GM23338 (cell line): ENCODE results near the gene PIR. TPM values are rescaled to one million over a fixed set of nuclear protein-coding genes. Genes with fewer than 3 reads are reported as not detected.

Experiments
- ATAC-seq: fragments of 200-7000 bp; cut with Tn5 transposase; 3 replicates; pipeline ENCODE4 v1.9.1; 2020
- DNase-seq: peaks from one replicate; pipeline ENCODE4 v3.0.0-alpha.2; 2015; ENCODE audit warnings: low spot score
- H2AFZ ChIP-seq: fragments of 200-600 bp; sonication (generic); 2 replicates; pipeline ENCODE4 v1.8.0; 2016; ENCODE audit warnings: antibody characterized with exemption, mild to moderate bottlenecking, moderate library complexity
- H3F3A ChIP-seq: fragments of 200-600 bp; sonication (generic); replicated peaks from 2 replicates; pipeline ENCODE4 v1.8.0; 2017; ENCODE audit warnings: antibody characterized with exemption, mixed run types, low read depth
- H3K27ac ChIP-seq: fragments of 200-600 bp; sonication (generic); 2 replicates; pipeline ENCODE4 v1.6.1; 2016; ENCODE audit warnings: low read depth
- H3K27me3 ChIP-seq: fragments of 200-600 bp; sonication (generic); 2 replicates; pipeline ENCODE4 v1.8.0; 2016; ENCODE audit warnings: mild to moderate bottlenecking, mixed run types, moderate library complexity; ENCODE audit not compliant: insufficient read depth
- H3K36me3 ChIP-seq: fragments of 200-600 bp; sonication (generic); 2 replicates; pipeline ENCODE4 v1.8.0; 2016; ENCODE audit warnings: mild to moderate bottlenecking; ENCODE audit not compliant: insufficient read depth
- H3K4me1 ChIP-seq: fragments of 200-600 bp; sonication (generic); 2 replicates; pipeline ENCODE4 v1.8.0; 2016; ENCODE audit warnings: mild to moderate bottlenecking, moderate library complexity; ENCODE audit not compliant: insufficient read depth
- H3K4me2 ChIP-seq: fragments of 200-600 bp; sonication (generic); 2 replicates; pipeline ENCODE4 v1.7.1; 2017; ENCODE audit warnings: mixed run types
- H3K4me3 ChIP-seq: fragments of 200-600 bp; sonication (generic); 2 replicates; pipeline ENCODE4 v1.6.1; 2016; ENCODE audit warnings: mixed run types
- H3K79me2 ChIP-seq: fragments of 200-600 bp; sonication (generic); replicated peaks from 2 replicates; pipeline ENCODE4 v1.8.0; 2017; ENCODE audit warnings: mild to moderate bottlenecking; ENCODE audit not compliant: insufficient read depth
- H3K9me2 ChIP-seq: fragments of 200-600 bp; sonication (generic); 2 replicates; pipeline ENCODE4 v1.8.0; 2017; ENCODE audit not compliant: insufficient read depth
- H4K20me1 ChIP-seq: fragments of 200-600 bp; sonication (generic); replicated peaks from 2 replicates; pipeline ENCODE4 v1.8.0; 2017; ENCODE audit warnings: mild to moderate bottlenecking; ENCODE audit not compliant: insufficient read depth
- H3K27ac Mint-ChIP-seq: 2 replicates; pipeline ENCODE4 v1.8.0; 2020; ENCODE audit warnings: inconsistent platforms, mild to moderate bottlenecking, moderate library complexity, mixed read lengths
- H3K27me3 Mint-ChIP-seq: 3 replicates; pipeline ENCODE4 v1.8.0; 2022; ENCODE audit warnings: low read depth, mild to moderate bottlenecking, moderate library complexity, mixed read lengths, inconsistent platforms; ENCODE audit not compliant: insufficient read depth, poor library complexity
- H3K36me3 Mint-ChIP-seq: 3 replicates; pipeline ENCODE4 v1.8.0; 2021; ENCODE audit warnings: low read depth, mild to moderate bottlenecking, inconsistent platforms, moderate library complexity, mixed read lengths
- H3K4me1 Mint-ChIP-seq: 3 replicates; pipeline ENCODE4 v1.8.0; 2020; ENCODE audit warnings: mild to moderate bottlenecking, inconsistent platforms, mixed read lengths
- H3K4me3 Mint-ChIP-seq: 3 replicates; pipeline ENCODE4 v1.8.0; 2021; ENCODE audit warnings: moderate library complexity, mild to moderate bottlenecking, inconsistent platforms, mixed read lengths
- H3K9me3 Mint-ChIP-seq: 3 replicates; pipeline ENCODE4 v1.8.0; 2020; ENCODE audit warnings: moderate library complexity, mild to moderate bottlenecking, inconsistent platforms, mixed read lengths
- CREB1 ChIP-seq: fragments of 250-450 bp; sonication (Bioruptor Pico); IDR thresholded peaks from 2 replicates; pipeline ENCODE4 v1.5.0; 2020; ENCODE audit warnings: low read depth, mild to moderate bottlenecking, moderate library complexity
- EZH2 ChIP-seq: fragments of 200-600 bp; sonication (generic); IDR thresholded peaks from one replicate; pipeline ENCODE4 v1.8.0; 2017; ENCODE audit warnings: antibody characterized with exemption, mild to moderate bottlenecking, low read depth; ENCODE audit not compliant: unreplicated experiment
- EZH2phosphoT487 ChIP-seq: fragments of 200-600 bp; sonication (generic); IDR thresholded peaks from one replicate; pipeline ENCODE4 v1.8.1; 2018; ENCODE audit warnings: antibody characterized with exemption; ENCODE audit not compliant: unreplicated experiment
- JUNB ChIP-seq: IDR thresholded peaks from one replicate; pipeline ENCODE4 v1.6.1; 2016; ENCODE audit warnings: antibody characterized with exemption; ENCODE audit not compliant: unreplicated experiment
- NANOG ChIP-seq: IDR thresholded peaks from 2 replicates; pipeline ENCODE4 v1.6.1; 2016; ENCODE audit warnings: antibody characterized with exemption, borderline replicate concordance
- POLR2AphosphoS5 ChIP-seq: IDR thresholded peaks from 2 replicates; pipeline ENCODE4 v1.6.1; 2016; ENCODE audit warnings: antibody characterized with exemption, low read depth
- STAT1 ChIP-seq: IDR thresholded peaks from one replicate; pipeline ENCODE4 v1.6.1; 2016; ENCODE audit warnings: antibody characterized with exemption; ENCODE audit not compliant: unreplicated experiment
- ZNF114 ChIP-seq: fragments of 250-450 bp; sonication (Bioruptor Pico); IDR thresholded peaks from 2 replicates; pipeline ENCODE4 v1.5.0; 2020; ENCODE audit warnings: mild to moderate bottlenecking, moderate library complexity
- ZNF331 ChIP-seq: fragments of 250-450 bp; sonication (Bioruptor Pico); IDR thresholded peaks from 2 replicates; pipeline ENCODE4 v1.5.0; 2020; ENCODE audit warnings: low read depth, mild to moderate bottlenecking, moderate library complexity
- polyA plus RNA-seq: library from polyadenylated mRNA; unstranded; fragments of >200 nt; fragmentation: Nextera tagmentation; extraction: Ambion mirVana; gene quantifications from 2 replicates; pipeline ENCODE4 v1.2.1, GENCODE V29; 2016
- total RNA-seq: library from RNA; depleted of rRNA; stranded (reverse); fragments of >200 nt; shearing (Covaris generic); gene quantifications from 2 replicates; pipeline ENCODE4 v1.2.3, GENCODE V29; 2014
- TF ChIP-seq, protein P1 (sequence below): IDR thresholded peaks from one replicate; pipeline ENCODE4 v1.6.1; 2018; ENCODE audit warnings: antibody characterized with exemption; ENCODE audit not compliant: unreplicated experiment
- TF ChIP-seq, protein P2 (sequence below), 2 experiments: fragments of 200-600 bp in 1 of 2; sonication (generic) in 1 of 2; conservative IDR thresholded peaks; 2 replicates each; pipeline versions ENCODE4 v1.5.1 to v1.6.1; 2016 to 2017; ENCODE audit warnings: antibody characterized with exemption in 2 of 2, low read depth in 2 of 2, mild to moderate bottlenecking in 2 of 2, moderate library complexity in 1 of 2
- TF ChIP-seq, protein P3 (sequence below): fragments of 250-450 bp; sonication (Bioruptor Pico); IDR thresholded peaks from 2 replicates; pipeline ENCODE4 v1.5.0; 2020; ENCODE audit warnings: mild to moderate bottlenecking, moderate library complexity
- TF ChIP-seq, protein P4 (sequence below): IDR thresholded peaks from 2 replicates; pipeline ENCODE4 v1.6.1; 2016; ENCODE audit warnings: antibody characterized with exemption

Gene PIR
- total and polyA plus RNA-seq, 2 experiments from 2014 or later = 13.1 to 25.2 TPM

DNA sequence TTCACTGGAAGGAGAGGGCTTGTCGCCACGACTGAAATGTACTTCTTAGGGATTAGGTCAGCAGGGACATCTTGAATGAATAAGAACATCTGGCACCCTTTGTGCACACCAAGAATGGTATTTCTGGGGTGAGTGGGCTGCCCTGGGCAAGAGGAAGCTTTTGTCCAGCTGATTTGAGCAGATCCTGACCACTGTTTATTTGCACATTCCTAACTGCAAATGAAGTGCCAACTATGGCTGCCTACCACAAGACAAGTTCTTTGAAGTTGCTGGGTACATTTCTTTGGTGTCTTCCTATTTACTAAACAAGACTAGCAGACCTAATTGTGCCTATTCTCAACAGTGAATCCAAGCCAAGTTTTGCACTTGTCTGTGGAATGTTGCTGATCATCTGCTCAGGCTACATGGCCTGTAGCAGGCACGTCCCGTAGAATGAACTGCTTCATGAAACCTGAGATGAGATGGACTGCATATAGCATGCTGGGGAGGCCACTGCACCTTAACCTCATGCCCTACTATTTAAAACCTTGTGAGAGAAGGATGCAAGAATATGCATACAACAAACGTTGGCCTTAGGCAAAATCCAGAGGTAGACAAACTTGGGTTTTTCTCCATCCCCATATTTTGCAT, 45.0 kb downstream of the PIR start:
- Histone ChIP-seq H4K20me1 (no peaks in the 10 kb centered on the region), H2AFZ (no peak overlapping the region), H3K27ac (no peak overlapping the region), H3K4me1 (no peaks in the 10 kb centered on the region), H3K4me3 (no peak overlapping the region), H3K27me3 (no peaks in the 10 kb centered on the region), H3K9me2 (no peaks in the 10 kb centered on the region), H3K36me3 (no peaks in the 10 kb centered on the region), H3K79me2 (no peaks in the 10 kb centered on the region), H3F3A (no peaks in the 10 kb centered on the region), H3K4me2 (no peak overlapping the region)
- peaks cover 6% of the 10 kb centered on the region; the same call in 2 of the 3 replicates for H3K36me3 Mint-ChIP-seq
- no peak for ATAC-seq
- H3K4me3 Mint-ChIP-seq = no peak overlapping the region
- H3K4me1 Mint-ChIP-seq = no peaks in the 10 kb centered on the region
- no peak overlapping the region for H3K27ac Mint-ChIP-seq
- H3K9me3 Mint-ChIP-seq = no peaks in the 10 kb centered on the region
- DNase-seq = no peak
- no peaks in the 10 kb centered on the region for H3K27me3 Mint-ChIP-seq
- no peak for TF ChIP-seq NANOG
- no peak for TF ChIP-seq ZNF331 (CRISPR knock-in tag)
- no peak for TF ChIP-seq ZNF114 (CRISPR knock-in tag)
- no peak for TF ChIP-seq JUNB
- TF ChIP-seq, protein P1, sequence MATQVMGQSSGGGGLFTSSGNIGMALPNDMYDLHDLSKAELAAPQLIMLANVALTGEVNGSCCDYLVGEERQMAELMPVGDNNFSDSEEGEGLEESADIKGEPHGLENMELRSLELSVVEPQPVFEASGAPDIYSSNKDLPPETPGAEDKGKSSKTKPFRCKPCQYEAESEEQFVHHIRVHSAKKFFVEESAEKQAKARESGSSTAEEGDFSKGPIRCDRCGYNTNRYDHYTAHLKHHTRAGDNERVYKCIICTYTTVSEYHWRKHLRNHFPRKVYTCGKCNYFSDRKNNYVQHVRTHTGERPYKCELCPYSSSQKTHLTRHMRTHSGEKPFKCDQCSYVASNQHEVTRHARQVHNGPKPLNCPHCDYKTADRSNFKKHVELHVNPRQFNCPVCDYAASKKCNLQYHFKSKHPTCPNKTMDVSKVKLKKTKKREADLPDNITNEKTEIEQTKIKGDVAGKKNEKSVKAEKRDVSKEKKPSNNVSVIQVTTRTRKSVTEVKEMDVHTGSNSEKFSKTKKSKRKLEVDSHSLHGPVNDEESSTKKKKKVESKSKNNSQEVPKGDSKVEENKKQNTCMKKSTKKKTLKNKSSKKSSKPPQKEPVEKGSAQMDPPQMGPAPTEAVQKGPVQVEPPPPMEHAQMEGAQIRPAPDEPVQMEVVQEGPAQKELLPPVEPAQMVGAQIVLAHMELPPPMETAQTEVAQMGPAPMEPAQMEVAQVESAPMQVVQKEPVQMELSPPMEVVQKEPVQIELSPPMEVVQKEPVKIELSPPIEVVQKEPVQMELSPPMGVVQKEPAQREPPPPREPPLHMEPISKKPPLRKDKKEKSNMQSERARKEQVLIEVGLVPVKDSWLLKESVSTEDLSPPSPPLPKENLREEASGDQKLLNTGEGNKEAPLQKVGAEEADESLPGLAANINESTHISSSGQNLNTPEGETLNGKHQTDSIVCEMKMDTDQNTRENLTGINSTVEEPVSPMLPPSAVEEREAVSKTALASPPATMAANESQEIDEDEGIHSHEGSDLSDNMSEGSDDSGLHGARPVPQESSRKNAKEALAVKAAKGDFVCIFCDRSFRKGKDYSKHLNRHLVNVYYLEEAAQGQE = no peak
- TF ChIP-seq CREB1 (CRISPR knock-in tag) = no peak
- TF ChIP-seq, protein P2, sequence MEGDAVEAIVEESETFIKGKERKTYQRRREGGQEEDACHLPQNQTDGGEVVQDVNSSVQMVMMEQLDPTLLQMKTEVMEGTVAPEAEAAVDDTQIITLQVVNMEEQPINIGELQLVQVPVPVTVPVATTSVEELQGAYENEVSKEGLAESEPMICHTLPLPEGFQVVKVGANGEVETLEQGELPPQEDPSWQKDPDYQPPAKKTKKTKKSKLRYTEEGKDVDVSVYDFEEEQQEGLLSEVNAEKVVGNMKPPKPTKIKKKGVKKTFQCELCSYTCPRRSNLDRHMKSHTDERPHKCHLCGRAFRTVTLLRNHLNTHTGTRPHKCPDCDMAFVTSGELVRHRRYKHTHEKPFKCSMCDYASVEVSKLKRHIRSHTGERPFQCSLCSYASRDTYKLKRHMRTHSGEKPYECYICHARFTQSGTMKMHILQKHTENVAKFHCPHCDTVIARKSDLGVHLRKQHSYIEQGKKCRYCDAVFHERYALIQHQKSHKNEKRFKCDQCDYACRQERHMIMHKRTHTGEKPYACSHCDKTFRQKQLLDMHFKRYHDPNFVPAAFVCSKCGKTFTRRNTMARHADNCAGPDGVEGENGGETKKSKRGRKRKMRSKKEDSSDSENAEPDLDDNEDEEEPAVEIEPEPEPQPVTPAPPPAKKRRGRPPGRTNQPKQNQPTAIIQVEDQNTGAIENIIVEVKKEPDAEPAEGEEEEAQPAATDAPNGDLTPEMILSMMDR (conservative IDR thresholded peaks at IDR 0.05; ENCODE audit: low read depth in 2 of 2) = no peak
- TF ChIP-seq EZH2phosphoT487 = no peak
- no peak for TF ChIP-seq EZH2
- TF ChIP-seq, protein P3, sequence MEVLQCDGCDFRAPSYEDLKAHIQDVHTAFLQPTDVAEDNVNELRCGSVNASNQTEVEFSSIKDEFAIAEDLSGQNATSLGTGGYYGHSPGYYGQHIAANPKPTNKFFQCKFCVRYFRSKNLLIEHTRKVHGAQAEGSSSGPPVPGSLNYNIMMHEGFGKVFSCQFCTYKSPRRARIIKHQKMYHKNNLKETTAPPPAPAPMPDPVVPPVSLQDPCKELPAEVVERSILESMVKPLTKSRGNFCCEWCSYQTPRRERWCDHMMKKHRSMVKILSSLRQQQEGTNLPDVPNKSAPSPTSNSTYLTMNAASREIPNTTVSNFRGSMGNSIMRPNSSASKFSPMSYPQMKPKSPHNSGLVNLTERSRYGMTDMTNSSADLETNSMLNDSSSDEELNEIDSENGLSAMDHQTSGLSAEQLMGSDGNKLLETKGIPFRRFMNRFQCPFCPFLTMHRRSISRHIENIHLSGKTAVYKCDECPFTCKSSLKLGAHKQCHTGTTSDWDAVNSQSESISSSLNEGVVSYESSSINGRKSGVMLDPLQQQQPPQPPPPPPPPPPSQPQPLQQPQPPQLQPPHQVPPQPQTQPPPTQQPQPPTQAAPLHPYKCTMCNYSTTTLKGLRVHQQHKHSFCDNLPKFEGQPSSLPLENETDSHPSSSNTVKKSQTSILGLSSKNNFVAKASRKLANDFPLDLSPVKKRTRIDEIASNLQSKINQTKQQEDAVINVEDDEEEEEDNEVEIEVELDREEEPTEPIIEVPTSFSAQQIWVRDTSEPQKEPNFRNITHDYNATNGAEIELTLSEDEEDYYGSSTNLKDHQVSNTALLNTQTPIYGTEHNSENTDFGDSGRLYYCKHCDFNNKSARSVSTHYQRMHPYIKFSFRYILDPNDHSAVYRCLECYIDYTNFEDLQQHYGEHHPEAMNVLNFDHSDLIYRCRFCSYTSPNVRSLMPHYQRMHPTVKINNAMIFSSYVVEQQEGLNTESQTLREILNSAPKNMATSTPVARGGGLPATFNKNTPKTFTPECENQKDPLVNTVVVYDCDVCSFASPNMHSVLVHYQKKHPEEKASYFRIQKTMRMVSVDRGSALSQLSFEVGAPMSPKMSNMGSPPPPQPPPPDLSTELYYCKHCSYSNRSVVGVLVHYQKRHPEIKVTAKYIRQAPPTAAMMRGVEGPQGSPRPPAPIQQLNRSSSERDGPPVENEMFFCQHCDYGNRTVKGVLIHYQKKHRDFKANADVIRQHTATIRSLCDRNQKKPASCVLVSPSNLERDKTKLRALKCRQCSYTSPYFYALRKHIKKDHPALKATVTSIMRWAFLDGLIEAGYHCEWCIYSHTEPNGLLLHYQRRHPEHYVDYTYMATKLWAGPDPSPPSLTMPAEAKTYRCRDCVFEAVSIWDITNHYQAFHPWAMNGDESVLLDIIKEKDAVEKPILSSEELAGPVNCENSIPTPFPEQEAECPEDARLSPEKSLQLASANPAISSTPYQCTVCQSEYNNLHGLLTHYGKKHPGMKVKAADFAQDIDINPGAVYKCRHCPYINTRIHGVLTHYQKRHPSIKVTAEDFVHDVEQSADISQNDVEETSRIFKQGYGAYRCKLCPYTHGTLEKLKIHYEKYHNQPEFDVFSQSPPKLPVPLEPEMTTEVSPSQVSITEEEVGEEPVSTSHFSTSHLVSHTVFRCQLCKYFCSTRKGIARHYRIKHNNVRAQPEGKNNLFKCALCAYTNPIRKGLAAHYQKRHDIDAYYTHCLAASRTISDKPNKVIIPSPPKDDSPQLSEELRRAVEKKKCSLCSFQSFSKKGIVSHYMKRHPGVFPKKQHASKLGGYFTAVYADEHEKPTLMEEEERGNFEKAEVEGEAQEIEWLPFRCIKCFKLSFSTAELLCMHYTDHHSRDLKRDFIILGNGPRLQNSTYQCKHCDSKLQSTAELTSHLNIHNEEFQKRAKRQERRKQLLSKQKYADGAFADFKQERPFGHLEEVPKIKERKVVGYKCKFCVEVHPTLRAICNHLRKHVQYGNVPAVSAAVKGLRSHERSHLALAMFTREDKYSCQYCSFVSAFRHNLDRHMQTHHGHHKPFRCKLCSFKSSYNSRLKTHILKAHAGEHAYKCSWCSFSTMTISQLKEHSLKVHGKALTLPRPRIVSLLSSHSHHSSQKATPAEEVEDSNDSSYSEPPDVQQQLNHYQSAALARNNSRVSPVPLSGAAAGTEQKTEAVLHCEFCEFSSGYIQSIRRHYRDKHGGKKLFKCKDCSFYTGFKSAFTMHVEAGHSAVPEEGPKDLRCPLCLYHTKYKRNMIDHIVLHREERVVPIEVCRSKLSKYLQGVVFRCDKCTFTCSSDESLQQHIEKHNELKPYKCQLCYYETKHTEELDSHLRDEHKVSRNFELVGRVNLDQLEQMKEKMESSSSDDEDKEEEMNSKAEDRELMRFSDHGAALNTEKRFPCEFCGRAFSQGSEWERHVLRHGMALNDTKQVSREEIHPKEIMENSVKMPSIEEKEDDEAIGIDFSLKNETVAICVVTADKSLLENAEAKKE (CRISPR knock-in tag) = no peak
- TF ChIP-seq, protein P4, sequence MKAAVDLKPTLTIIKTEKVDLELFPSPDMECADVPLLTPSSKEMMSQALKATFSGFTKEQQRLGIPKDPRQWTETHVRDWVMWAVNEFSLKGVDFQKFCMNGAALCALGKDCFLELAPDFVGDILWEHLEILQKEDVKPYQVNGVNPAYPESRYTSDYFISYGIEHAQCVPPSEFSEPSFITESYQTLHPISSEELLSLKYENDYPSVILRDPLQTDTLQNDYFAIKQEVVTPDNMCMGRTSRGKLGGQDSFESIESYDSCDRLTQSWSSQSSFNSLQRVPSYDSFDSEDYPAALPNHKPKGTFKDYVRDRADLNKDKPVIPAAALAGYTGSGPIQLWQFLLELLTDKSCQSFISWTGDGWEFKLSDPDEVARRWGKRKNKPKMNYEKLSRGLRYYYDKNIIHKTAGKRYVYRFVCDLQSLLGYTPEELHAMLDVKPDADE = no peak
- TF ChIP-seq POLR2AphosphoS5 = no peak
- TF ChIP-seq STAT1 = no peak
